Activated gamma-delta T cell treated with anti-CD3 and anti-CD28 coated beads, Interleukin-2, amount 50 U/mL, for 16 hours (primary cell): ENCODE data around the gene N4BP3.

Experiments
- DNase-seq: peaks from one replicate; pipeline ENCODE4 v3.0.0-alpha.2; 2020; ENCODE audit warnings: low read depth

N4BP3 gene

DNA sequence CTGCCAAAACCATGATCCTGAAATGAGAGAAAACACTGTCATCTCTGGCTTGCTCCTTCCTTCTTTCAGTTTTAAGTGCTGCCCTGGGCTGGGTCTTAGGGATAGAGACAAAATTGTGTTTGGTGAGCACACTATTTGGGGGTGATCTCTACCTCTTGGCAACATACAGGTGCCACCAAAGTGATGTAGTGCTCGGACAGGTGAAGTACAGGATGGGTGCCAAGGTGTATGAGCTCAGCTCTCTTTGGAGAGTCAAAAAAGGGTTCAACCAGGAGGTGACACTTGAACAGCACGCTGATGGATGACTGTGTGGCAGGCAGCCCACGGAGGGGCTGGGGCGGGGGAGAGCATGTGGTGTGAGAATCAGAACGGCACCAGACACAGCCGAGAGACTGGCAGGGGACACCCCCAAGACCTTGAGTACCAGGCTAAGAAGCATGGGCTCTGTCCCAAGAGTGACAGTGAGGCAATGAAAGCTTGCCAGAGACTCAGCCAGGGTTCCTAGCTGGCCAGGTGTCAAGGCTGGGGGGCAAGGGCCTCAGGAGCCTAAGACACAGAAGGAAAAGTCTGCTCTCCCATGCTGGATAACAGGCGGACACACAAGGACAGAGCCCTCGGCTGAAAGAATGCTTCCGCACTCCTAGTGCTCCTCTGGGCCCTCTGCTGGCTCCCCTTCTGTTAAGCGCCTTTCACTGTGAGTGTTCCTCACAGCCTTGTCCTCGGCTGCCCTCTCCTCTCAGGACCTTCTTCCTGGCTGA lies 37.8 kb downstream of the N4BP3 start:
- no peak for DNase-seq

DNA sequence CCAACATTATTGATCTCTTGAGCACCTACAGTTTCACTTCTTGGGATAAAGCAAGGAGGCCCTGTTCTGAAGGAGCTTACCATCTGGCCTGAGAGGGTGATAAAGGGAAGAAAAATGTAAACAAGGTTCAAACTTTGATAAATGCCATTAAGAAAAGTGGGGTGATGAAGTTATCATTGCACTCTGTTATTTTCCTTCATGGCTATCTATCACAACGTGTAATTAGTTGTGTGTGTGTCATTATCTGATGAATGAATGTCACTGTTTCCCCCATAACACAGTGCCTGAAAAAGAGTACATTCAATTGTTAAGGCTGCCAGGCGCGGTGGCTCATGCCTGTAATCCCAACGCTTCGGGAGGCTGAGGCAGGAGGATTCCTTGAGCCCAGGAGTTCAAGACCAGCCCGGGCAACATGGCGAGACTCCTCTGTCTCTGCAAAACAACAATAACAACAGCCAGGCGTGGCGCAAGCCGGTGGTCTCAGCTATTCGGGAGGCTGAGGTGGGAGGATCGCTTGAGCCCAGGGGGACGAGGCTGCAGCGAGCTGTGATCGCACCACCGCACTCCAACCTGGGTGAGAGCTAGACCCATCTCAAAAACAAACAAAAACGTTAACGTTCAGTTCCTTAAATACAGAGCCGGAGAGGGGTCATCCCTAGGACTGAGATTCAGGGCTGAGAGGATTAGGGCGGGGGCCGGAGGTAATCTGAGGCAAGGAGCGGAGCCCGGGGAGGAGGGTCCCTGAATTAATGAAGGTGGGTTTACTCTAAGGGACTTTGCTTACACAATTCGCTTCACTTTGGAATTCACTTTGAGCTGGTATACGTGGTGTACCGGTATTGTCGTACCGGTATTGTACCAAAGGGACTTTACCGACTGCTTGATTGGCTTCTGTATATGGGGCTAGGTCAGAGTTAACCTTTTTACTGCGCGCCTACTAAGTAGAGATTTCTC lies 39.4 kb downstream of the N4BP3 start:
- no peak for DNase-seq

DNA sequence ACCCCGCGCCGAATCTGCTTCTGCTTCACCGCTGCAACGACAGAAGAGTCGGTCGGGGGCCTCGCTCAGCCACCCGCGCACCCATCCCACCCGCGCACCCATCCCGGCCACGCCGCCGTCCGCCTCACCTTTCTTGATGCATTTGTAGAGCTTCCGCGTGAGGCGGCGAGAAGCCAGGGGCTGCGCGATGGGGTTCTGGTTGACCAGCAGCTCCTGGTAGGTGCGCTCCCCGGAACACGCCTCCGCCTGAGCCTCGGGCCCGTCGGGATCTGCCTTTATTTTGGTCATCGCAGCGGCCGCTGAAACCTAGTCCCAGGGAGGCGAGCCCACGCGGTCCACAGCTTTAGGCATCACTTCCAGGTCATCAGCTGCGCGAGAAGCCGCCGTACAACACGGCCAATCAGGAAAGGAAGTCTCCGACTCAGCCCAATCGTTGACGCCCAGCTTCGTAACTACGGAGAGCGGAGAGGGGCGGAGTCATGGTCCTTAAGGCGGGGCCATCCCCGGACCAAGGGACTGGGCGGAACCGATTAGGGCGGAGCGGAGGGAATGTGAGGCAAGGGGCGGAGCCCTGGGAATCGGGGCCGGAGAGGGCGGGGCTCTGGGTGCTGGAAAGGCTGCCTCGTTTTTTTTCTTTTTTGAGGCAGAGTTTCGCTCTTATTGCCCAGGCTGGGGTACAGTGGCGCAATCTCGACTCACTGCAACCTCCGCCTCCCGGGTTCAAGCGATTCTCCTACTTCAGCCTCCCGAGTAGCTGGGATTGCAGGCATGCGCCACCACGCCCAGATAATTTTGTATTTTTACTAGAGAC lies 40.4 kb downstream of the N4BP3 start, which contains the start of gene NHP2:
TSS of gene NHP2 (minus strand) at position 356 of the 811 bp plus-strand sequence. CDS start at position 288, 68 bp downstream.
- peak; percentile 94 for DNase-seq

DNA sequence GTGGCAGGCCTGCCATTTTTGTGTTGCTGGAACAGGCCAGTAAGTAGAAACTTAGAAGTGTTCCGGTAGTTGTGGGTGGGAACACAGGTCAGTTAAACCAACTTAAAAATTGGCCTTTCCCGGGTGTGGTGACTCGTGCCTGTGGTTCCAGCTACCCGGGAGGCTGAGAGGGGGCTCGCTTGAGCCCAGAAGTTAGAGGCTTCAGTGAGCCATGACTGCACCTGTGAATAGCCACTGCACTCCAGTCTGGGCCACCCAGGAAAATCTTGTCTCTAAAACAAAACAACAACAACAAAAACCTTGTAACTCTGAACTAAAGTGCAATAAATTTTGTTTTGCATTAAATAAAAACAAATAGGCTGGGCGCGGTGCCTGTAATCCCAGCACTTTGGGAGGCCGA lies 41.7 kb downstream of the N4BP3 start:
- no peak for DNase-seq

DNA sequence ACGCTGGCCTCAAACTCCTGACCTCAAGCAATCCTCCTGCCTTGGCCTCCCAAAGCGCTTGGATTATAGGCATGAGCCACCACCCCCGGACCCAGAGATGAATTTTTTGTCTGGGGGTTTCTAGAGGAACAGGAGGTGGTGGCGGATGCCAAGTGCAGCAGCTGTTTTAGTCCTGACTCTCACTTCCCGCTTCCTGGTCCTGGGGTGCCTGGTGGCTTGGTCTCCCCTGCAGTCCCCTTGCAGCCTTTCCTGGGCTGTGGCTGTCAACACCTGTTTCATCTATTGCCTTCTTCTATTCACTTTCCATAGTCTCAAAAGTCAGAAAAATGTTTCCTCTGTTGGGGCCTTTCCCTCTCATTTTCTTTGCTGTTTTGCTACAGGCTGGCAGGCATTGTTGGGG lies 46.8 kb downstream of the N4BP3 start:
- DNase-seq: no peak

DNA sequence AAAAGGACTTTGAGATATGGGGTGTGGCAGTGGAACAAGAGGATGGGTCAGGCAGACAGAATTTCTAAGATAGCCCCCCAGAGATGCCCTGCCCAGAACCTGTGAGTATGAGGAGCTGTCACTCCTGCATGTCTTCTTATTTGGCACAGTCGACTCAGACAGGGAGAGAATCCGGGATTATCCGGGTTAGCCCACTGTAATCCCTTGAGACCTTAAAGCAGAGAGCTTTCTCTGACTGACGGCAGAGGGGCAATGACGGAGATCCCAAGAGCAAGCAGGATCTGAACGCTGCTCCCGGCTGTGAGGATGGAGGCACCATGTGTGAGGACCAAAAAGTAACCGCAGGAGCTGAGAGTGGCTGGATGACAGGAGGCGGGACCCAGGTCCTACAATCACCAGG lies 49.1 kb downstream of the N4BP3 start:
- DNase-seq: no peak

DNA sequence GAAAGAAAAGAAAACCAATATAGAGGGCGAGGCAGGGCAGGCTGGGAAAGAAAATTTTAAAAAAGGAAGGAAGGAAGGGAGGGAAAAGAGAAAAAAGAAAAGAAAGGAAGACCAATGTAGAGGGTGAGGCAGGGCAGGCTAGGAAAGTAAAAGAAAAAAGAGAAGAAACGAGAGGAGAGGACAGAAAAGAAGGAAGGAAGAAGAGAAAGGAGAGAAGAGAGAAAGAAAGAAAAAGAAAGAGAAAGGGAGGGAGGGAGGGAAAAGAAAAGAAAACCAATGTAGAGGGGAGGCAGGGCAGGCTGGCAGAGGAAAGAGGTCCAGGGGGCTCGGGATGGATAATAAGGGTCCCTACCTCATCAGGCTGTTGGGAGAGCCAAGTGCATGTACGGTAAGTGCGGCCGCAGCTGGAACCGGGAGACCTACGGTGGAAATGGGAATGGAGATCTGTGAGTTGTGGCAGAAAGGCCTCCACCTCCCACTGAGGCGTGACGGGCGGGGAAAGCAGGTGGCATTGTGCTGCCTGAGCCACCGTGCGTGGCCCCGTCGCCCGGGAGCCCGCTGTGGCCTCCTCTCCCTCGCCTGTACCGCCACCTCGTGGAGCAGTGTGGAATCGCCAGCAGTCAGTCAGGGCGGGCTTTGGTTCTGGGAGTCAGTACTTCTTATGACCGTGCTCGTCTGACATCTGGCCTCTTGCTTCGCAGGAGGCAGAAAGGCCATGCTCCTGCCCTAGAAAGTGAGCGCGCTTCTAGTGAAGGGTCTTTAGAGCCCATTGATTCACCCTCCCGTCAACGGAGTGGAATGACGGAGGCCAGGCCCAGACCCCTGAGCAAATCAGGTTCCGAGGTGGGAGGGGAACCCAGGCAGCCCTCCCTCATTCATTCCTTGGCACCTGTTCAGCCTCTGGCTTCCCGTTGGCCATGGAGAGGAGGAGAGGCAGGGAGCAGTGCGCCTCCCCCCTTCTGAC lies 50.7 kb downstream of the N4BP3 start:
- DNase-seq: peak; percentile 91

DNA sequence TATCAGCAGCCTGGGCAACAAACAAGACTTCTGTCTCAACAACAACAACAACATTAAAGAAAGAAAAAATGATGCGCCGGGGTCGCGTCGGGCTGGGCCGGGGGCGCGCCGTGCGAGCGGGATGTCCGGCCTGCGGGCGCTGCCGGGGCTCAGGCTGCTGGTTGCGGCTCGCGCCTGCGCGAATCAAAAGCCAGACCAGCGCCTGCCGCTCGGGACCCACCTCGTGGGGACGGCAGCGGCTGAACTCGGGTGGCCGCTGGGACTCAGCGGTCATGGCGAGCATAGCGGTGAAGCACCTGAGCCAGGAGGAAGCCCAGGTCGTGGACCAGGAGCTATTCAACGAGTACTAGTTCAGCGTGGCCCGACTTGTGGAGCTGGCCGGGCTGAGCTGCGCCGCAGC lies 52.2 kb downstream of the N4BP3 start:
- DNase-seq: no peak

DNA sequence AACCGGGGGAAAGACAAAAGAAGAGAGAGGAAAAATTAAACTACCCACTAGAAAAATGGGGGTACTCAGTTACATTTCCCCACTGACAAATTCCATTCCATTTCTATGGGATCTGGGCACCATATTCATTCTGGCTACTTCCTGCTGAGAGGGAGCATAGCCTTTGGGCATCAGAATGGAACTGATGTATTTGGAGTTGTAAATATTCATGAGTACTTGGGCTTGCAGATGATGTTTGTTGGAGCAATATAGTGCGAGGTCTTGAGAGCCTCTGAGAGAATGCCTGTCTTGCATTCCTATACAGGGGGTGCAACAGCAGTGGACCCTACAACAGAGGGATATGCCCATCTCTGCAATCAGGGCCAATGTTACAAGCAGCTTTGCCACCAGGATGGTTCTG lies 57.1 kb downstream of the N4BP3 start:
- no peak for DNase-seq

DNA sequence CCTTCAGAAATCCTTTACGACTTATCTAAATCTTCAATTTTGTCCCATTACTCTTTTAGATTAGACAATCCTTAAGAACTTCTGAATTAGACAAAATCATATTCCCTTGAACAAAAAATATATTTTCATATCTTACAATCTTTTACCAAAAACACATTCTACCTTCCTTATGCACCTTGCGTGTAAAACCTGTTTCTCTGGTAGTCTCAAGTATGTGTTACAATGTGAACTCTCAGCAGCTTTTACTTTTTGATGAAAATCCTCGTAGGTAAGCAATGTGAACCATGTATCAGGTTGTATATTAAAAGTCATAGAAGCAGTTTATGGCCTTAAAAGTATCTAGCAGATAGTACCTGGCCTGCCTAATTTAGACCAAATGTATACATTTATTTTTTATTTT lies 61.1 kb downstream of the N4BP3 start:
- no peak for DNase-seq
